Skeletal muscle tissue (tissue), 4 donors: Measurements from ENCODE around the gene ABLIM2. TPM values are rescaled to one million over a fixed set of nuclear protein-coding genes. Genes with fewer than 3 reads are reported as not detected.

Source experiments
- H3K27ac ChIP-seq: one replicate; pipeline ENCODE4 v1.7.0; 2013; ENCODE audit warnings: mild to moderate bottlenecking, low read depth, low read length, inconsistent platforms
- H3K27me3 ChIP-seq, 3 donors: one replicate each; pipeline ENCODE4 v1.7.0; 2013; ENCODE audit warnings: low read length in 3 of 3; ENCODE audit not compliant: control insufficient read depth in 3 of 3, insufficient read depth in 3 of 3
- H3K36me3 ChIP-seq, 3 donors: one replicate each; pipeline ENCODE4 v1.7.0; 2013; ENCODE audit warnings: low read length in 3 of 3; ENCODE audit not compliant: control insufficient read depth in 3 of 3, insufficient read depth in 3 of 3
- H3K4me1 ChIP-seq, 3 donors: one replicate each; pipeline ENCODE4 v1.7.0; 2013; ENCODE audit warnings: low read length in 3 of 3, mild to moderate bottlenecking in 3 of 3; ENCODE audit not compliant: control insufficient read depth in 3 of 3, insufficient read depth in 3 of 3
- H3K4me3 ChIP-seq, 3 donors: one replicate each; pipeline ENCODE4 v1.7.0; 2013; ENCODE audit warnings: low read length in 3 of 3
- H3K9ac ChIP-seq, 3 donors: one replicate each; pipeline ENCODE4 v1.7.0; 2013; ENCODE audit warnings: low read length in 3 of 3, mild to moderate bottlenecking in 3 of 3, moderate library complexity in 2 of 3, low read depth in 1 of 3
- H3K9me3 ChIP-seq, 3 donors: one replicate each; pipeline ENCODE4 v1.7.0; 2013; ENCODE audit warnings: low read length in 3 of 3; ENCODE audit not compliant: control insufficient read depth in 3 of 3
- total RNA-seq: library from RNA; depleted of rRNA; stranded (reverse); fragments of >200 nt; gene quantifications from one replicate; pipeline ENCODE4 v1.2.3, GENCODE V29; 2014
- donor health status: Osteomylitis.

Gene ABLIM2
- total RNA-seq: 7.3 TPM

DNA sequence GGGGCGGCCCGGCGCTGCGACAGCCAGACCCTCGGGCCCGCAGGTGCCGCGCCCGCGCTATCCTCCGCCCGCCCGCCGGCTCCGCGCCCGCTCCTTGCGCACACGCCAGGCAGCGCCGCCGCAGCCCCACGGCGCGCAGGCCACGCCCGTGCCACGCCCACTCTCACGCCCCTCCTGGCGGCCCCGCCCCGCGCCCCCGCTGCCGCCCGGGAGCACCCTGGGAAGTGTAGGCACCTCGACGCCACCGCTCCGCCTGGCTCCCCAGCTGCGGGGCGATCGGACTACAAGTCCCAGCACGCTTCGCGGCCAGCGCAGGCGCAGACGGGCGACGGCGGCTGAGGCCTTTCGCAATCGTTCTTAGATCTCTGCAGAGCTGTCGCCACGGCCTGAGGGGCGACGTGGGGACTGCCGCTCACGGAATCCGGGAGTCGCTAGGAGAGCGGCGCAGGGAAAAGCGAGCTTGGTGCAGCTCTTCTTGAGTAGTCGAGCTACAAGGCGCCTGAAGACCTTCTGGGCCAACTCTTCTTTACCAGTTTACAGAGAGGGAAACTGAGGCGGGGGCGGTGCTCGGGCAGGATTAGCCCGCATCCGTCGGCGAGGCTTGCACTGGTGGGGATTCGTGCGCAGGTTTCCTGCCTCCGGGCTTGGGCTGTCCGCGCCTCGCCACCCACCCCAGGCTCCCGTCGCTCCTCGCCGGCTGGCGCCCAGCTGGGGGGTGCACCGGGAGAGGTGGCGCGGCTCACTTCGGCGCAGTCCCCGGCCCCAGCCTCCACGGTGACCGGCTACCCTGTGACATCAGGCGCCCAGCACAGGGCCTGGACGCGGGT is at the start of gene ABLIM2:
TSS of gene ABLIM2 (minus strand) at position 104 of the 827 bp plus-strand sequence. CDS start 124 bp downstream, outside the sequence.
- Histone ChIP-seq H3K9me3 (no peaks in the 10 kb centered on the region), H3K36me3 (no peaks in the 10 kb centered on the region), H3K27ac (peak within 1 kb of the TSS; percentile 62), H3K4me3 (peak within 1 kb of the TSS; percentile 93 to 96 (median 94)), H3K9ac (peak within 1 kb of the TSS; percentile 85 to 98 (median 90)), H3K4me1 (peaks cover 40 to 66% (median 59%) of the 10 kb centered on the region in 3 donors), H3K27me3 (no peaks in the 10 kb centered on the region)

GRCh38 chr4:8207314-8207713 is 48.7 kb upstream of the ABLIM2 start:
- no peak overlapping the region for H3K4me3 ChIP-seq
- H3K27ac ChIP-seq: no peak overlapping the region
- H3K4me1 ChIP-seq: peaks cover 0 to 7% (median 0%) of the 10 kb centered on the region in 3 donors
- no peak overlapping the region for H3K9ac ChIP-seq
- peaks cover 0 to 13% (median 0%) of the 10 kb centered on the region in 3 donors for H3K27me3 ChIP-seq
- H3K9me3 ChIP-seq: no peaks in the 10 kb centered on the region
- no peaks in the 10 kb centered on the region for H3K36me3 ChIP-seq

- Histone ChIP-seq H3K27ac (no peak overlapping the region), H3K9ac (no peak overlapping the region), H3K9me3 (no peaks in the 10 kb centered on the region), H3K4me3 (no peak overlapping the region), H3K36me3 (no peaks in the 10 kb centered on the region), H3K27me3 (peaks cover 0 to 9% (median 0%) of the 10 kb centered on the region in 3 donors), H3K4me1 (peaks cover 4 to 16% (median 10%) of the 10 kb centered on the region in 3 donors)
Measured at GRCh38 chr4:8205749-8206611, 47.4 kb upstream of the ABLIM2 start.

DNA sequence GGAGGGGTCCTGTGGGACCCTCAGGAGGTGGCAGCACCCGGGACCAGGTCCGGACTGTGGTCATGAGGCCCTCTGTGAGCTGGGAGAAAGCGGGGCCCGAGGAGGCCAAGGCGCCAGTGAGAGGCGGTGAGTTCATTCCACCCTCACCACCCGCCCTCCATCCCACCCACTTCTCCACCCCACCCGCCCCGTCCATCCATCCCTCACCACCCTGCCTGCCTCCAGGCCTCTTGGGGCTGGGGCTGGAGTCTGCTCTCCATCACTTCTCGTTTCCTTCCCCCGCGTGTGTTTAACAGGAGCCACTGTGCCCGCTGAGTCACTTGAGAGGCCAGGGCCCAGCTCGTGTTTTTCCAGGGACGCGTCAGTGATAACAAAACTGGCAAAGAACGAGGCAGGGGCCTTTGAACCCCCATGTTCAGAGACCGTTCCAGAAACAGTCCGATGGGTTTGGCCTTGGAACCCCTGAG is 46.7 kb upstream of the ABLIM2 start:
- peaks cover 0 to 9% (median 0%) of the 10 kb centered on the region in 3 donors for H3K27me3 ChIP-seq
- peaks cover 11 to 23% (median 14%) of the 10 kb centered on the region in 3 donors for H3K4me1 ChIP-seq
- no peak overlapping the region for H3K27ac ChIP-seq
- no peaks in the 10 kb centered on the region for H3K36me3 ChIP-seq
- H3K9ac ChIP-seq: no peak overlapping the region
- H3K9me3 ChIP-seq: no peaks in the 10 kb centered on the region
- no peak overlapping the region for H3K4me3 ChIP-seq

GRCh38 chr4:8204576-8205227 is 46.1 kb upstream of the ABLIM2 start:
- Histone ChIP-seq H3K36me3 (no peaks in the 10 kb centered on the region), H3K9me3 (no peaks in the 10 kb centered on the region), H3K27ac (no peak overlapping the region), H3K4me3 (no peak overlapping the region), H3K9ac (no peak overlapping the region), H3K27me3 (peaks cover 0 to 3% (median 0%) of the 10 kb centered on the region in 3 donors), H3K4me1 (peaks cover 17 to 28% (median 20%) of the 10 kb centered on the region in 3 donors)

GRCh38 chr4:8203817-8204216 is 45.2 kb upstream of the ABLIM2 start:
- Histone ChIP-seq H3K9ac (no peak overlapping the region), H3K9me3 (no peaks in the 10 kb centered on the region), H3K36me3 (no peaks in the 10 kb centered on the region), H3K27me3 (no peaks in the 10 kb centered on the region), H3K4me1 (peaks cover 26 to 37% (median 27%) of the 10 kb centered on the region in 3 donors), H3K4me3 (no peak overlapping the region), H3K27ac (no peak overlapping the region)

DNA sequence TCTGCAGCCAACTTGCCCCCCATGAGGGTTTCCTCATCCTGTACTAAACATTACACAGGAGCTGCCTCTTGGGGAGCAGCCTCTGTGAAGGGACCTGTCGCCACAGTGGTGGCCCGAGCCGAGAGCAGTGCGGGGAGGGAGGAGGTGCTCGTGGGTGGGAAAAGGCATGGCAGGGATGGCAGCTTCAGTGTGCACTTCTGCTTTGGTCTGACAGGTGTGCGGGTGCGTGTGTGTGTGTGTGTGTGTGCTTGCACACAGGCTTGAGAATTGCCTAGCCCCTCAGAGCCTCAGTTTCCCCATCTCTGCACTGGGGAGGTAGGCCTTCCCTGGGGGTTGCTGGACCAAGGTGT is 44.4 kb upstream of the ABLIM2 start:
- Histone ChIP-seq H3K36me3 (no peaks in the 10 kb centered on the region), H3K4me3 (no peak overlapping the region), H3K4me1 (peaks cover 32 to 45% (median 35%) of the 10 kb centered on the region in 3 donors), H3K9me3 (no peaks in the 10 kb centered on the region), H3K9ac (no peak overlapping the region), H3K27ac (no peak overlapping the region), H3K27me3 (no peaks in the 10 kb centered on the region)

DNA sequence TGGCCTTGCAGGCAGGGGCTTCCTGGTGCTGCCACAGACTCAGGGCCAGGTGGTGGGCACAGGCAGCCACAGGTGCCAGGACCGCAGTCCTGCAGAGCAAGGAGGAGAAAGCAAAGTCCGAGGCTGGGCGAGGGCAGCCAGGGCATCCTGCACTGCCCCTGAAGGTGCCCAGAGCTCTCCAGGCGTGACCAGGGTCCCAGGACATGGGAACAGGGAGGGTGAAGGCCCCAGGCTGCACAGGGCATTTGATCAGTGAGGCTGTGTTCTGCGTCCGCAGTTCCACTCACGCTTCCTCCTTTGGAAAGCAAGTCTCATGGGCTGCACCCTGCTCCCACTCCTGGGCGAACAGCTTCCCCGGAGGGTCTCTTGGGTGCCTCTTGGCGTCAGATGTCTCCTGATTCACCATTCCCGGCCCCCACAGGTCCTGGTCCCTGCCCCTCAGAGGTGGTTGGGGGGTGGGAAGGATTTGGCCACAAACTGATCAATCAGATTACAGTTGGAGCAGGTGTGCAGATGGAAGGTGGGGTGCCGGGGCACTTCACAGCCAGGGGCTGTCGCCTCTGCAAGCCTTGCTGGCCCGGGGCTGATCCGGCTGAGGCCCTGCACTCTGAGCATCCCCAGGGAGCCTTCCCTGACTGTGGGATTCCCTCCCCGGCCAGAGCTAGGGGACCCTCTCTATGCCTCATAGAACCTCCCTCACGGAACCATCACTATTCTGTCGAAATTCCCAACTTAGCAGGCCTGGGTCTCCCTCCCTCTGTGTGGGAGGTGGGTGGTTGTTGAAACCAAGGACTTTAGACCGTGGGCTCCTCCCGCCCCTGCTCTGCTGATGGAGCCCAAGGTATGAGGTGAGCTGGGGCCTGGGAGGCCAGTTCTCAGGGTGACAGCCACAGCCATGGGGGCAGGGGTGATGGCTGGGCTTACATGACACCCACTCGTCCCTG is 43.8 kb upstream of the ABLIM2 start:
- H3K27me3 ChIP-seq: no peaks in the 10 kb centered on the region
- H3K36me3 ChIP-seq: no peaks in the 10 kb centered on the region
- no peaks in the 10 kb centered on the region for H3K9me3 ChIP-seq
- H3K27ac ChIP-seq: no peak overlapping the region
- H3K4me1 ChIP-seq: peaks cover 36 to 46% (median 37%) of the 10 kb centered on the region in 3 donors
- H3K9ac ChIP-seq: no peak overlapping the region
- no peak overlapping the region for H3K4me3 ChIP-seq

DNA sequence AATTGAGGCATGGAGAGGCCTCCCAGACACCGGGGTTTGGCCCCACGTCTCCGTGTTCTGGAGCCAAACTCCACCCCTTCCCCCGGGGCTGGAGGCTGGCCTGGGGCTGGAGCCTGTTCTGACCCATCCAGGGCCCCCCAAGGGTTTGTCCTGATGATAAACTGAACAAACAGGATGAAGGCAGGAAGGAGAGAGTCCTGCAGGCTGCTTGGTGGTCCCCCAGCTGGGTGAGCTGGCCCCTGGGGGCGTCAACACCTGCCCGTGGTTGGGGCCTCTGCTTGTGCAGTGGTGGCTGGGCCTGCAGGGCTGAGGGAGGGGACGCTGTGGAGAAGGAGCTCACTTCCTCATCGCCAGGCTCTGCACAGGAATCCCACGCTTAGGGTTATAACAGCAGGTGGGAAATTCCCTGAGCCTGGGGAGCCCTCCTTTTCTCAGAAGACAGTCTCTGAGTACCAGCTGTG is 42.7 kb upstream of the ABLIM2 start:
- Histone ChIP-seq H3K4me3 (peak overlapping the region in 1 of 3 donors; percentile 13), H3K27me3 (no peaks in the 10 kb centered on the region)

More for the DNA sequence above, 42.7 kb upstream of the ABLIM2 start:
- Histone ChIP-seq H3K27ac (peak overlapping the region; percentile 77), H3K4me1 (peaks cover 39 to 50% (median 40%) of the 10 kb centered on the region in 3 donors), H3K9ac (peak overlapping the region in 2 of 3 donors; percentile 12 to 76), H3K36me3 (no peaks in the 10 kb centered on the region), H3K9me3 (no peaks in the 10 kb centered on the region)
